ENCODE measurements around the gene CCDC158.
"Not testable (repeated sequence)": the region's sequence is repeated elsewhere in the genome, so short reads cannot be mapped to it uniquely, and the experiment has no call there.

The CCDC158 gene

DNA sequence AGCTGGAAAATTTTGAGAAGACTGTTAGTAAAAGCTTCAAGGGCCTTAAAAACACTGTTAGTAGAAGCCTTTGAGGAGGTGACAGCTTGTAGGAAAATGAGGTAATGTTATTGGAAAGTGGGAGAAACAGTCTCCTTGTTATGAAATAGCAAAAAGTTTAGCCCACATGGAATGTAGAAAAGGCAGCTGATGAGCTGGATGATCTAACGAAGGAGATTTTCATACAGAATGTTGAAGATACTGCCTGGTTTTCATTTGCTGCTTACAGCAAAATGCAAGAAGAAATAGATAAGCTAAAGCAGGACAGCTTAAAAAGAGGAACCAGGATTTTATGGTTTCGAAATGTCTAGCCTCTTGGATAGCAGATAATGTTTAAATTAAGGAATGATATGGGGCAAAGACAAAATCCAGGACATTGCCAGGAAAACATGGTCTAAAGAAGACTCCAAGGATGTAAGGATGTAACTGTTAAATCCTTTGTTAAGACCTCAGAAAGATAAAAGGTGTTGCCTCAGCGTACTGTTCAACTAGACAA is 124.6 kb downstream of the CCDC158 start:
- no peak overlapping the region for H3K4me3 ChIP-seq (ENCODE audit: low read depth, low read length)

DNA sequence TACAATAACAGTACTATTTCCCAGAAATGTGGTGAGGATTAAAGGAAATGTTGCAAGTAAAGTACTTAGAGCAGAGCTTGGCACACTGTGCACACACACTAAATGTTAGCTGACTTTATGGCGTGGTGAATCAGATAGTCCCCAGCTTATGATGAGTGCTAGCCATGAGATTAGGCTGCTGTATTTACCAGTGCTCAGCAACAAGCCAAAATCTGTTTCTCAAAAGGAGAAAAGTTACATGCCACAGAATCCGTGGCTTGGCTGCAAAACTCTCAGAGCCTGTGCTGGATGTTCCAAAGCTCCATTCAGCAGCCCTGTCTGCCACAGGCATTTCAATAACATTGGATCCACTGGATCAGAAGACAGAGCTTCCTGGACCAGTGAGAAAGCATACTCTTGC is 127.2 kb downstream of the CCDC158 start:
- no peak for DNase-seq (ENCODE audit: low read depth)
- H3K4me3 ChIP-seq (ENCODE audit: low read depth, low read length), result no peak overlapping the region

More for the DNA sequence above, 124.6 kb downstream of the CCDC158 start:
- DNase-seq (ENCODE audit: low read depth), result no peak

DNA sequence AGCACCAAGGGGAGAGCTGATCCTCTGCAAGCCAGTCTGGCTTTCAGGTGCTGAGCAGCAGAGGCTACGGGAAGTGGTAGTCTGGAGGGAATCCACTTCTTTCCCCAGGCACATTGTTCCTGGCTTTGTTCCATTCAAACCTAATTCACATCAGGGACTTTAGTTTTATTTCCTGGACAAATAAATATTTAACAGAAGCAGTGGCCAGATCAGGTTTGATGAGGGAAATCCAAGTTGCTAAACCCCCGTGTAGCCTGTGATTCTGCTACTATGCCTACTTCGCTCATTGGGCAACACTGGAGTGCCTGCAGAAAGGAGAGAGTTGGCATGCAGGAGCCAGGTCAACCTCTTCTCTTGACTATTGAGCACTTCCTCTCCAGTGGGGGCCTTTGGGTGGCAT is 128.2 kb downstream of the CCDC158 start:
- no peak for DNase-seq (ENCODE audit: low read depth)
- H3K4me3 ChIP-seq (ENCODE audit: low read depth, low read length), result no peak overlapping the region

DNA sequence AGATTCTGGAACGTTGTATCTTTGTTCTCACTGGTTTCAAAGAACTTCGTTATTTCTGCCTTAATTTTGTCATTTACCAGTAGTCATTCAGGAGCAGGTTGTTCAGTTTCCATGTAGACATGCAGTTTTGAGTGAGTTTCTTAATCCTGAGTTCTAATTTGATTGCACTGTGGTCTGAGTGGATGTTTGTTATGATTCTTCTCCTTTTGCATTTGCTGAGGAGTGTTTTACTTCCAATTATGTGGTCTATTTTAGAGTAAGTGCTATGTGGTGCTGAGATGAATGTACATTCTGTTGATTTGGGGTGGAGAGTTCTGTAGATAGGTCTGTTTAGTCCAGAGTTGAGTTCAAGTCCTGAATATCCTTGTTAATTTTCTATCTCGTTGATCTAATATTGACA is 133.1 kb downstream of the CCDC158 start:
- H3K4me3 ChIP-seq (ENCODE audit: low read depth, low read length); DNase-seq (ENCODE audit: low read depth): not testable (repeated sequence)

DNA sequence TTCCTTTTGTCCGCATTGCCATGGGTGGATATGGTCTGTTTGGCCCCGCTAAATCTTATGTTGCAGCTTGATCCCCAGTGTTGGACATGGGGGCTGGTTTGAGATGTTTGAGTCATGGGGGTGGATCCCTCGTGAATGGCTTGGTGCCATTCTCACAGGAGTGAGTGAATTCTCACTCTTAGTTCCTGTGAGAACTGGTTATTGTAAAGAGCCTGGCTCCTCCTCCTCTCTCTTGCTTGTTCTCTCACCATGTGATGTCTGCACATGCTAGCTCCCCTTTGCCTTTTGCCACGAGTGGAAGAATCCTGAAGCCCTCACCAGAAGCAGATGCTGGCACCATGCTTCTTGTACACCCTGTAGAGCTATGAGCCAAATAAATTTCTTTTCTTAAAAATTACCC is 137.0 kb downstream of the CCDC158 start:
- DNase-seq (ENCODE audit: low read depth), result no peak

DNA sequence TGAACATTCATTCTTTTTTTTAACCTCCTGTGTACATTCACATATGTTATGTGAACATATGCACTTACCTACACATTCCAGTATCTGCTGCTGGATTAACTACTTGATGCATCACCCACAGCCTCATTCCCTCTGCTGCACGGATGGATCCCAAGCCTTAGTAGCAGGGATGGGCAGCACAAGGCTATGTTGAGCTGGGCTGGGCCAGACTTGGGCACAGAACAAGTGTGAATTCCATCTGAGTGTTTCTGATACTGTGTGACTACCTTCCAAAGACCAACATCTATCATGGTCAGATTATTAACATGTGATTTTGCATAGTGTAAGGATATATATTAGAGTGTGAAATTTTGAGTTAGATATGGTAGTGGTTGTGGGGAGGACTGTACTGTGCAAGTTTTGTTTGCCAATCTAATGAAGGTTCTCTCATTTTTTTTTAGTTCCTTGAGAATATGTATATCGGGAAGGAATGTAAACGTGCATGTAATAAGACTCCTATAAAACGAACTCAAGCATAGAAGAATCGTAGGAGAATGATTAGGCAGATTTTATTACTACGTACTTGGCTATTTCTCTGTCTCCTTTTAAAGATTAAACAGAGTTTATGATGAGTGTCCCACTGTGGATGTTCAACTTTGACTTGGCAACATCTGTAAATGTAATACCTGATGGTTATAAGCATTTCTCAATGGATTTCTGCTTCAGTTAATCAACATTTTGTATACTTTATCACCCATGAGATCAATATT is 137.8 kb downstream of the CCDC158 start:
- no peak overlapping the region for H3K4me3 ChIP-seq (ENCODE audit: low read depth, low read length)
- no peak for DNase-seq (ENCODE audit: low read depth)

More for the DNA sequence above, 137.0 kb downstream of the CCDC158 start:
- no peak overlapping the region for H3K4me3 ChIP-seq (ENCODE audit: low read depth, low read length)

DNA sequence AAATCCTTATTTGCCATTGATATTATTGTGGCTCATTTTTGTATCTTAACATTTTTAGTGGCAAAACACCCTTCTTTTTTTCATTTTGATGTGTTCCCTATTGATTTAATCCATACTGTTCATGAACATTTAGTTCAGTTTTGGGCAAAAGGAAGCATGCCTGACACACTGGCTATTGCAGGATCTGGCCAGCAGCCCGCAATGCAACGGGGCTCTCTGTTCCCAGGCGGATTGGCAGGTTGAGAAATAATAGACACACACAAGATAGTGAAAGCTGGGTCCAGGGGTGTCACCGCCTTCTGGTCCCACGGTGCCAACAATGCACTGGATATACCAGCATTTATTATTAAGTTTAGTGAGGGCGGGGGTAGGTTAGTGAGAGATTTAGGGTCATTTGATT is 139.3 kb downstream of the CCDC158 start:
- H3K4me3 ChIP-seq (ENCODE audit: low read depth, low read length); DNase-seq (ENCODE audit: low read depth): not testable (repeated sequence)

DNA sequence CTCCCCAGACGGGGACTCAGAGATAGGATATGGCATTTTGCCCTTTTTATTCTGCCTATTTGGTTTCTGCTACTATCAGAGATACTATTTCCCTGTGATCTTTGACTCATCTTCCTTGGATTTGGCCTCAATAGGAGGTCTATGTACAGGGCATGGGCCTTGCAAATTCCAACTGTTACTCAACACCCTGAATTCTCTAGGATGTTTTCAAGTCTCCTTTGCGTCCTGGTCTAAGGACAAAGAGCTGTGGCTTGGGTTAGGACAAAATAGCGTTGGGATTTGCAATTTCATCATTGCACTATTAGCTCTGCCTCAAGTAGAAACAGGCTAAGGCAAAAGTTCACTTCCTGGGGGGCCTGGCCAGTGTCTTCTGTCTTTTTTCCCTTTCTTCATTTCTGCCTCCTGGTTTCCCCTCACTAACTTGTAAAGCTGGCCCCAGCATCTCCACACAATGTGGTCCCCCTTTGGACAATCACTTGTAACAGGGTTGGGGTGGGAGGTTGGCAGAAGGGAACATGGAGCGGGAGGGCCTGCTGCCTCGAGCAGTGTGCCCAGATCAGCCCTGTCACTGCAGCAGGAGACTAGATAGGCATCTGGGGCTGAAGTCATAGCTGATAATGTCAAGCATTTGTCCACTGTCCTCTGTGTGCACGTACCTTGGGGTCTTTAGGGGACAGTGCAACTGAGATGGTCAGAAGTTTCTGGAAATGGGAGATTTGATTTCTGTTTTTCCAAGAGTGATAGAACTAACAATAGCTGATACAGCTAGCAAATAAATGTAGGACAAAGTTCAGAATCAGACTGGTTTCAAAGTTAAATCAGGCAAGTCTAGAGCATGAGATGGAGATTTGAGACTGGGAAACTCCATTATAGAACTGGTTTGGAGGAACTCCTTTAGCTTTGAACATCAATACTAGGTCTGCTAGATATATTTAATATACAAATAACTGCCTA is 140.2 kb downstream of the CCDC158 start:
- DNase-seq (ENCODE audit: low read depth), result no peak
- no peak overlapping the region for H3K4me3 ChIP-seq (ENCODE audit: low read depth, low read length)

DNA sequence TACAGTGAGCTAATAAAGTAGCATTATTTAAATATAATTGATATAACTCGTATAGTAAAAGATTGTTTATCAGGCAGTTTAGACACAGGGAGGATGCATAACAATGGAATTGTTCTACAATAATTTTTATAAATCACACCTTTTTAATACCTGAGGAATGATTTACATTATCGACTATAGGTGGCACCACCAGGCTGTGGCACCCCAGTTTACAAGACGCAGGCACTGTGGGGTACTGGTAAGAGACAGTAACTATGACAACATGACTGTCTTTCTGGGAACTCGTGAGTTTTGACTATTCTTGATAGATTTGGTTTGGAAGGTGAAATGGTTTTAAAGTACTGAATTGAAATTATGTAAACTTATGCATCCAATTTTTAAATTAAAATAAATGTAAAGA is 141.5 kb downstream of the CCDC158 start:
- no peak overlapping the region for H3K4me3 ChIP-seq (ENCODE audit: low read depth, low read length)
- no peak for DNase-seq (ENCODE audit: low read depth)

DNA sequence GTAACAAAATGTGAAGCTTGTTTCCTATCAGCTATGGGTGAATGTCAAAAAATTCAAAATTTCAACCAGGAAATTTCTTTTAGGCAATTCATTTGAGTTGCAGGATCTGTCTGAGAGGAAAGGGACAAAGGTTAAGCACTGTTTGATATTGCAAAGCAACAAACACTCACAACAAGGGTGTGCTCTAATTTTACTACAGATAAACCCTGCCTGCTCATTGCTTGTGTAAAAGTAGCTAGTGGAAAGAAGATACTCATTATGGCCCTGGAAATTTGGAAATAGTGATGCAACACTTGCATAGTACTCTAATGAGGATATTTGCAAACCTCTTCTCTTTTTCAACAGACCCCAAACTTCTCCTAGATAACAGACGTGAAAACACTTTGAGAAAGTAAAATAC is 142.4 kb downstream of the CCDC158 start:
- DNase-seq (ENCODE audit: low read depth), result no peak
- H3K4me3 ChIP-seq (ENCODE audit: low read depth, low read length), result no peak overlapping the region

DNA sequence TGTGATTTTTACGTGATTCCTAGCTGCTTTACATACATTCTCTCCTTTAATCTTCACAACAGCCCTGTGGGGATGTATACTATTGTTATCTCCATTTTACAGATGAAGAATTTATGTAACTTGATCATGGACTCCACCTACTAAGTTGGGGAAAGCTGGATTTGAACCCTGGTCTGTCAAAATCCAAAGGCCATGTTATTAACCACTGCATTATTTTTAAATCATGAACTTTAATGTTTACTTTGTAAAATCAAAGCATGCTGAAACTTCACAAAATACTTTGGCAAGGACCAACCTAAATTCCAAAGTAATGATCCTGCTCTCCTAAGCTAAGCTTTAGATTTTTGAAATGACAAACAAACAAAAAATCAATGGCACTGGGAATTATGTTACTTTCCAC is 143.3 kb downstream of the CCDC158 start:
- DNase-seq (ENCODE audit: low read depth), result no peak
- no peak overlapping the region for H3K4me3 ChIP-seq (ENCODE audit: low read depth, low read length)

DNA sequence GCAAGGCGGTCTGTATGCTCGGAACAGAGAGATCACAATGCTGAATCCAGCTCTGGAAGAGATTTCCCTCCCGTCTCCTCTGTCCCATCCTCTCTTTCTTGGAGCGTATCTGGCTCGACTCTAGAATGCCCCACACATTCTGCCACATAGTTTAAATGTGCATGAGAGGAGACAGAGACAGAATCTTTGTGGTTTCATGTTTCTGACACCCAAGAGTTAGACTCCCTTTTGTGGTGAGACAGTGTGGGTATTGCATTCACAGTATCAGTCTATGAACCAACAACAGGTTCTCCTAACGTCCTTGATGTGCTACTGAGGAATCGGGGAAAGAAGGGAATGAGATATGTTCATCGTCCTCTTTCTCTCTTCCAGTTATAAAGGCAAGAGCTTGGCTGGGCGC is 144.1 kb downstream of the CCDC158 start:
- H3K4me3 ChIP-seq (ENCODE audit: low read depth, low read length), result no peak overlapping the region
- no peak for DNase-seq (ENCODE audit: low read depth)

DNA sequence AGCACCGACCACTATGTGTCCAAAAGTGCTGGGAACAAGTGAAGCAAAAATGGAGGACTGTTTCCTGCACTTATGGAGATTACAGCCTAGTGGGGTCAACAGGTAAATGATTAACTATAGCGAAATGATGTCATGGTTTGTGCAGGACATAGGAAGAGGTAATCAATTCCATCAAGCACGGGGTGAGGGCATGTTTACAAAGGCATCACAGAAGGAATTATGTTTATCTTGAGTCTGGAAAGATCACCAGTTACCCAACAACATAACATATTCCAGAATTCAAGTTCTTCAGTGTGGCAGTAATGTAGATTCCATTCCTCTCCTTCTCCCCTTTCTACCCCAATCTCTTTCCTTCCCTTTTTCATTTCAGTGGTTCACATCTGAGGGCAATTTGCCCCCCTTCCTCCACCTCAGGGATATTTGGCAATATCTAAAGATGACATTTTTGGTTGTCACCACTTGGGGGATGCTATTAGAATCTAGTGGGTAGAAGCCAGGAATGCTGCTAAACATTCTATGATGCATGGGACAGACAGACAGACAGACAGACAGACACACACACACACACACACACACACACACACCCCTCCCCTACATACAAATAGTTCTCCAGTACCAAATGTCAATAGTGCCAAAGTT is 145.3 kb downstream of the CCDC158 start:
- no peak overlapping the region for H3K4me3 ChIP-seq (ENCODE audit: low read depth, low read length)
- no peak for DNase-seq (ENCODE audit: low read depth)

DNA sequence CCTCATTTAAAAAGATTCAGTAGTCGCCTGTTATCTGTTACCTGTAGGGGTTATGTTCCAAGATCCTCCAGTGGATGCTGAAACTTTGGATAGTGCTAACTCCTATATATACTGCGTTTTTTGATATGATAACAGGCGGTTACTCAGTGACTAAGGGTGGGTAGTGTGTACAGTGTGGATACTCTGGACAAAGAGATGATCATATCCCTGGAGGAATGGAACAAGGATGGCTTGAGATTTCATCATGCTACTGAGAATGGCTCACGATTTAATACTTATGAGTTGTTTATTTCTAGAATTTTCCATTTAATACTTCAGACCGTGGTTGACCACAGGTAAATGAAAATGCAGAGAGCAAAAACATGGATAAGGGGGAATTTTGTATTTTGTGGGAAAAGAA is 147.9 kb downstream of the CCDC158 start:
- H3K4me3 ChIP-seq (ENCODE audit: low read depth, low read length), result no peak overlapping the region
- no peak for DNase-seq (ENCODE audit: low read depth)

DNA sequence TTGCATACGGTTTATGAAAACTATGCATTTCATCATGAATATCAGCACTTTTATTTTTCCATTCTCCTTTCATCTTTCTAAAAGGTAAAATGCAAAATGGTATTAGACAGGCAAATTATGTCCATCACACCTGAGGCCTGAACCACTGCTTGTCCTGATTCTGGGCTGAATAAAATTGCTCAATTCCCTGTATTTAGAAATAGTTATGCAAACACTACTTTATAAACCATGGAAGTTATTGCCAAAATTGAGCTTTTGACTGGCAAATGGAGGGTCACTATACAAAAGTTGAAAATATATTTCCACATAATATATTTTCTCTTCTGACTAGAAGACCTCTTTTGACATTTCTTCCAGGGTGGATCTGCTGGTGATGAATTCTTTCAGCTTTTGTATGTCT is 148.4 kb downstream of the CCDC158 start:
- no peak overlapping the region for H3K4me3 ChIP-seq (ENCODE audit: low read depth, low read length)
- DNase-seq (ENCODE audit: low read depth), result no peak

DNA sequence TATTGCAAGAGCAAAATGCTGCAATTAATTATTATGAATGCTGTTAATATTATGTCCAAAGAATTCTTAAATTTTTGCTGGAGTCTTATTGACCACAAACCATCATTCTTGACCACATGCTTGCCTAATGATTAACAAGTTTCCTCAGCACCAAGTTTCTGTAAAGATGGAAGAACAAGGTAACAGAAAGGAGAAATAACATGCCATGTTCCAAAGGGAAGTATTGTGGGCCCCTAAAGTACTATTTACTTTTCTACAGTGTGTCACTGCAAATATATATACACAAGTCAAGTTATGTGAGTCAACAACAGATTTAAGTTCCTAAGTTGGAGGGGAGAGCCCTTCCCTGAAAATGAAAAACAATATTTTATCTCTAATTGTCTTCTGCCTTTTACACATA is 148.9 kb downstream of the CCDC158 start:
- H3K4me3 ChIP-seq (ENCODE audit: low read depth, low read length), result no peak overlapping the region
- DNase-seq (ENCODE audit: low read depth), result no peak

DNA sequence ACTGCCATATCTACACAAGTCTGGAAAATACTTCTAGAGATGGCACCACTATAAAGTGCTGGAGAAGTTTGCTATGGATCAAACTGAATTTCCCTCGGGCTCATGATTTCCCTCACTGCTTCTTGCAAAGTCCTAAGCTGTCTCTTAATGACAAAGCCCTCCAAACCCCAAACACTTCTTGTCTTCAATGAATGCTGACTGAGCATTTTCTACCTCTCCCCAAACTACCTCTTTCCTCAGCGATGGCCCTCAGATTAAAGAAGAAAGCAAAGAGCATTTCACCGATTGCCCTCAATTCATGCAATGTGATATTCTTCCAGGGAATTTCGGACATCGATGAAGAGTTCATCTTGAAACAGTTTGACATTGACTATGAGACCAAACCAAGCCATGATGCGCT is 149.7 kb downstream of the CCDC158 start:
- DNase-seq (ENCODE audit: low read depth), result no peak
- H3K4me3 ChIP-seq (ENCODE audit: low read depth, low read length), result no peak overlapping the region

DNA sequence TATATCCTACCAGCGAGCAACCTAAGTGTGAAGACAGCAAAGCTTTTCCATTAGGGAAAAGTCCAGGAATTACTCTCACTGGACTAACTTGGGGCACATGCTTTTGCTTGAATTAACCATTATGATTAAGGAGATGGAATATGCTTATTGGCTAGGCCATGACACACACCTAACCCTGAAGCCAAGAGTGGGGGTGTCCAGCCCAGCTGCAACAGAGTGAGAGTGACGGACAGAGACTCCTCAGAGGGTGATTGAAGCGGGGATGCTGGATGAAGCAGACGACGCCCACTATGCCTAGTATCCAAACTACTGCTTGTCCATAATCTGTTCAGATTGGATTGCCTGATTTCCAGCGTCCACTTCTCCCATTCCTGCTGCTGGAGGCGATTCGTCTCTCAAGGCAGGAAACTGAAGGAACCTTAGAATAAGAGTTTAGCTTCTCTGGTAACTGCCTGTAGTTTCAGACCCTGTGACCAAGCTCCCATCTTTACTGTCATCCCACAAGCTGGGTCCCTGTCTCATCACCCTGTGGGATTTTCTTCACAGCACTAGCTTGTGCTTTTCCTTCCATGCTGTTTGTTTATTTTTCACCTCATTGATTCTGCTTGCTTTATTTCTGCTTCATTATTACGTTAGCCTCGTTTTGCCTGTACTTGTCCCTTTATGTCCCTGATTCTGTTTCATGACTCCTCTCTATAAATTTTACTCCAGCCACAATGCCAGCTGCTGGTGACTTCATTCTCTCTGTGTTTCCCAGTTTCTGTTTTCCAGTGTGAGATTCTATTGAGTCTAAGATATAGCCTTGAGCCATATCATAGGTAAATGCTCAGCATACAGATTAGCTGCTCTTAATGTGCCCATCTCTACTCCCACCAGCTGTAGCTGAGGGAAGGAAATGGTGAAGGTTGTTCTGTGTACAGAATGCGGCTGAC is 150.4 kb downstream of the CCDC158 start:
- no peak for DNase-seq (ENCODE audit: low read depth)
- H3K4me3 ChIP-seq (ENCODE audit: low read depth, low read length), result no peak overlapping the region

DNA sequence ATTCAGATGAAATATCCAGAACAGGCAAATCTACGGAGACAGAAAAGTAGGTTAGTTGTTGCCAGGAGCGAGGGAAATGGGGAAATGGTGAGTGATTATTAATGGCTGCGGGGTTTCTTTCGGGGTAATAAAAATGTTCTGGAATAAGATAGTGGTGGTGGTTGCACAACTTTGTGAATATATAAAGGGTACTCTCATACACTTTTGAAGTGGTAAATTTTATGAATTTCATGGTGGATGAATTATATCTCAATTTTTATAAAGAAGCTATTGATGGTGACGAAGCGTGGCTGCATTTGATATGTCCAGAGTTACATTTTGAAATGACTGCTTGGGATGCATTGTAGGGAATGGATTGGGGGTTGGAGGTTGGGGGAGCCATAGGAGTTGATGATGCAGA is 153.1 kb downstream of the CCDC158 start:
- no peak for DNase-seq (ENCODE audit: low read depth)

More for the DNA sequence above, 153.1 kb downstream of the CCDC158 start:
- no peak overlapping the region for H3K4me3 ChIP-seq (ENCODE audit: low read depth, low read length)
